Thymus (tissue), 11 donors: ENCODE results near the gene PGLYRP1. TPM values are rescaled to one million over a fixed set of nuclear protein-coding genes. Genes with fewer than 3 reads are reported as not detected.

Experiments
- DNase-seq, 9 donors: peaks; one replicate each; pipeline ENCODE4 v3.0.0-alpha.2; 2013; ENCODE audit warnings: low spot score in 9 of 9, low read depth in 6 of 9, missing footprints in 1 of 9
- H3K27ac ChIP-seq, 2 donors: one replicate each; pipeline ENCODE4 v1.5.1; 2013; ENCODE audit warnings: control low read depth in 1 of 2, low read depth in 1 of 2, low read length in 1 of 2, mild to moderate bottlenecking in 1 of 2, moderate library complexity in 1 of 2
- H3K27me3 ChIP-seq, 2 donors: one replicate each; pipeline ENCODE4 v1.5.1; 2013; ENCODE audit warnings: low read length in 1 of 2; ENCODE audit not compliant: control insufficient read depth in 2 of 2, insufficient read depth in 1 of 2
- H3K36me3 ChIP-seq, 2 donors: one replicate each; pipeline ENCODE4 v1.5.1; 2013; ENCODE audit warnings: low read length in 1 of 2, mild to moderate bottlenecking in 1 of 2, moderate library complexity in 1 of 2; ENCODE audit not compliant: control insufficient read depth in 2 of 2, insufficient read depth in 2 of 2
- H3K4me1 ChIP-seq, 2 donors: one replicate each; pipeline ENCODE4 v1.5.1; 2013; ENCODE audit warnings: low read length in 2 of 2; ENCODE audit not compliant: control insufficient read depth in 2 of 2, insufficient read depth in 2 of 2
- H3K4me3 ChIP-seq, 2 donors: one replicate each; pipeline ENCODE4 v1.5.1; 2013; ENCODE audit warnings: low read length in 2 of 2, control low read depth in 1 of 2, mild to moderate bottlenecking in 1 of 2
- H3K9me3 ChIP-seq, 2 donors: one replicate each; pipeline ENCODE4 v1.5.1; 2013; ENCODE audit warnings: low read length in 1 of 2, mild to moderate bottlenecking in 1 of 2; ENCODE audit not compliant: control insufficient read depth in 2 of 2, insufficient read depth in 1 of 2
- WGBS: extraction: QIAGEN DNeasy Blood & Tissue Kit; methylation state at CpG from one replicate; pipeline ENCODE4 v1.1.7; 2013; 5-methylcytosine and 5-hydroxymethylcytosine counted together
- polyA plus RNA-seq: library from polyadenylated mRNA; stranded (reverse); fragments of 200-250 nt; gene quantifications from one replicate; pipeline ENCODE4 v1.2.3, GENCODE V29; 2013
- total RNA-seq: library from RNA; stranded (reverse); fragments of 120-200 nt; gene quantifications from one replicate; pipeline ENCODE4 v1.2.4, GENCODE V29; 2013
- donor health status: healthy.

The PGLYRP1 gene
- total and polyA plus RNA-seq, 2 donors: 0.37 to 4.3 TPM

DNA sequence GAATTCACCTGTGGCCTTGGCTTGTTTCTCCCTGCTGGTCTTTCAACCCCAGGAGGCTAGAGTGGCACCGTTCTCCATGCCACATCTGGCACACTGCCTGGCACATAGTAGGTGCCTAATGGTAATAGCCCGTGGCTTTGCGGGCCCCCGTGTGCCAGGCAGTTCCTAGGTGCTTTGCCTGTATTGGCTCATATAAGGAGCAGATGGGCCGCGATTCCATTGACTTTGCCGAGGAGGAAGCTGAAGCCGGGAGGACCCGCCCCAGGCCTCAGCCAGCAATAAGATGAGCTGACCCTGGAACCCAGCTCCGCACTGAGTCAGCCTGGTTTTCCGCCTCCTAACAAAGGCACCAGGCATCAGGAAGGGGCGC, 807 bp downstream of the PGLYRP1 start:
- DNase-seq: no peak
- peaks cover 0 to 4% of the 10 kb centered on the region in 2 donors for H3K36me3 ChIP-seq
- H3K4me3 ChIP-seq: no peak overlapping the region
- peaks cover 0 to 1% of the 10 kb centered on the region in 2 donors for H3K4me1 ChIP-seq
- no peak overlapping the region for H3K27ac ChIP-seq
- H3K27me3 ChIP-seq: peaks cover 10 to 36% of the 10 kb centered on the region in 2 donors
- WGBS: 65% methylated on average over 12 of the region's 12 CpGs
- H3K9me3 ChIP-seq: no peaks in the 10 kb centered on the region

DNA sequence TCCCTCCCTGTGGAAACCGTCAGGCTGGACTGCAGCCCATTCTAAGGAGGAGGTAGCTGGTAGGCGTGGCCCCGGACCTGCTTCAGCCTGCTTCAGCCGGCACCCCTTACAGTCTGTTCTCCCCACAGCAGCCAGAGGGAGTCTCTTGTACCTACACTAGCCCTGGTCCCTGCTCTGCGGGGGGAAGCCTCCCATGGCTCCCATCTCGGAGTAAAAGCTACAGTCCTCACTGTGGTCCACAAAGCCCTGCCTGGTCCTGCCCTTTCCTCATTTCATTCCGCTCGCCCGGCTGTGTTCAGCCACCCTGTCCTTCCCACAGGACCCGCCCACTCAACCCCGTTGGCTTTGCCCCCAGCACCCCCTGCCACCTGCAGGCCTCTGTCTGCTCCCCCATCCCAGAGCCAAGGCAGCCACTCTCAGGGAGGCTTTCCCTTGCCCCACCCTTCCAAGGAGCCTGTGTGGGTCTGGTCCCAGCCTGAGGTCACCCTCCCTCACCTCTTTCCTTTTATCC, 1.3 kb downstream of the PGLYRP1 start:
- H3K27ac ChIP-seq: no peak overlapping the region
- peaks cover 11 to 39% of the 10 kb centered on the region in 2 donors for H3K27me3 ChIP-seq
- no peak for DNase-seq
- WGBS: 80% methylated on average over 11 of the region's 11 CpGs
- peaks cover 0 to 4% of the 10 kb centered on the region in 2 donors for H3K36me3 ChIP-seq
- peaks cover 0 to under 1% of the 10 kb centered on the region in 2 donors for H3K9me3 ChIP-seq
- no peak overlapping the region for H3K4me3 ChIP-seq
- H3K4me1 ChIP-seq: peaks cover 0 to 4% of the 10 kb centered on the region in 2 donors

GRCh38 chr19:46020819-46021125, 2.1 kb downstream of the PGLYRP1 start:
- Histone ChIP-seq H3K9me3 (peaks cover 1 to 5% of the 10 kb centered on the region in 2 donors), H3K4me1 (peaks cover 4 to 10% of the 10 kb centered on the region in 2 donors), H3K27me3 (peaks cover 19 to 47% of the 10 kb centered on the region in 2 donors), H3K36me3 (peaks cover 0 to 4% of the 10 kb centered on the region in 2 donors), H3K27ac (no peak overlapping the region), H3K4me3 (no peak overlapping the region)
- DNase-seq: no peak
- 93% methylated on average over 7 of the region's 7 CpGs for WGBS

GRCh38 chr19:46019270-46019669, 3.6 kb downstream of the PGLYRP1 start:
- peaks cover 8 to 14% of the 10 kb centered on the region in 2 donors for H3K4me1 ChIP-seq
- no peak for DNase-seq
- no peak overlapping the region for H3K27ac ChIP-seq
- H3K27me3 ChIP-seq: peaks cover 34 to 62% of the 10 kb centered on the region in 2 donors
- 94% methylated on average over 13 of the region's 13 CpGs for WGBS
- peaks cover 2 to 5% of the 10 kb centered on the region in 2 donors for H3K9me3 ChIP-seq
- H3K36me3 ChIP-seq: peaks cover 0 to 4% of the 10 kb centered on the region in 2 donors
- no peak overlapping the region for H3K4me3 ChIP-seq

GRCh38 chr19:46018729-46019251, 4.1 kb downstream of the PGLYRP1 start:
- Histone ChIP-seq H3K4me1 (peaks cover 8 to 14% of the 10 kb centered on the region in 2 donors), H3K27me3 (peaks cover 35 to 61% of the 10 kb centered on the region in 2 donors), H3K27ac (no peak overlapping the region), H3K9me3 (peaks cover 2 to 5% of the 10 kb centered on the region in 2 donors), H3K36me3 (peaks cover 0 to 4% of the 10 kb centered on the region in 2 donors), H3K4me3 (no peak overlapping the region)
- no peak for DNase-seq
- WGBS: 99% methylated on average over 10 of the region's 10 CpGs

- Histone ChIP-seq H3K27ac (no peak overlapping the region), H3K36me3 (peaks cover 0 to 4% of the 10 kb centered on the region in 2 donors), H3K4me3 (no peak overlapping the region), H3K27me3 (peaks cover 35 to 61% of the 10 kb centered on the region in 2 donors), H3K4me1 (peaks cover 8 to 14% of the 10 kb centered on the region in 2 donors), H3K9me3 (peaks cover 2 to 5% of the 10 kb centered on the region in 2 donors)
- DNase-seq: no peak
- WGBS: 99% methylated on average over 15 of the region's 15 CpGs
Observed at GRCh38 chr19:46017874-46018675, 4.8 kb downstream of the PGLYRP1 start.

DNA sequence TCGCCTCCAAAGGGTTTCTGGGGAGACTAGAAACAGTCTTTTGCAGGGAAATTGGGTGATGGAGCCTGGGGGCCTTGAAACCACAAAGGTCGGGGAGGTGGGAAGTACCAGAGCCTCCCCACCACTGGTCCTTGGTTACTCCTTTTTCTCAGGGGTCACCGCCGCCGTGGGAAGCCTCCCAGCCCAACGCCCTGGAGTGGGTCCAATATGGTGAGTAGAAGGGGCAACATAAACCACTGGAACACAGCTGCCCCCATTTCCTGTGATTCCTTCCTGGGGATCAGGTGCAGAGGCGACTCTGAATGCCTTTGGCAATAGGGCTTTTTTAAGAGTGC, 5.8 kb downstream of the PGLYRP1 start:
- H3K27ac ChIP-seq: no peak overlapping the region
- H3K4me1 ChIP-seq: peaks cover 8 to 14% of the 10 kb centered on the region in 2 donors
- H3K9me3 ChIP-seq: peaks cover 2 to 5% of the 10 kb centered on the region in 2 donors
- no peak for DNase-seq
- WGBS: 63% methylated on average over 7 of the region's 7 CpGs
- H3K27me3 ChIP-seq: peaks cover 30 to 52% of the 10 kb centered on the region in 2 donors
- H3K4me3 ChIP-seq: no peak overlapping the region
- peaks cover 0 to 4% of the 10 kb centered on the region in 2 donors for H3K36me3 ChIP-seq

GRCh38 chr19:46016426-46017094, 6.3 kb downstream of the PGLYRP1 start:
- Histone ChIP-seq H3K4me3 (peak overlapping the region; percentile 42 to 61), H3K36me3 (peaks cover 0 to 4% of the 10 kb centered on the region in 2 donors), H3K27ac (no peak overlapping the region), H3K27me3 (peaks cover 30 to 47% of the 10 kb centered on the region in 2 donors), H3K9me3 (peaks cover 2 to 5% of the 10 kb centered on the region in 2 donors), H3K4me1 (peaks cover 8 to 14% of the 10 kb centered on the region in 2 donors)
- 2% methylated on average over 48 of the region's 48 CpGs for WGBS
- peak in 7 of 9 donors; percentile 55 to 84 (median 71) for DNase-seq
